GM23338 (cell line): Measurements from ENCODE around the gene FZD7.

Experiments
- CREB1 ChIP-seq: fragments of 250-450 bp; sonication (Bioruptor Pico); IDR thresholded peaks from 2 replicates; pipeline ENCODE4 v1.5.0; 2020; ENCODE audit warnings: low read depth, mild to moderate bottlenecking, moderate library complexity
- POLR2AphosphoS5 ChIP-seq: IDR thresholded peaks from 2 replicates; pipeline ENCODE4 v1.6.1; 2016; ENCODE audit warnings: antibody characterized with exemption, low read depth
- REST ChIP-seq: IDR thresholded peaks from one replicate; pipeline ENCODE4 v1.6.1; 2018; ENCODE audit warnings: antibody characterized with exemption; ENCODE audit not compliant: unreplicated experiment
- STAT1 ChIP-seq: IDR thresholded peaks from one replicate; pipeline ENCODE4 v1.6.1; 2016; ENCODE audit warnings: antibody characterized with exemption; ENCODE audit not compliant: unreplicated experiment
- TF ChIP-seq, protein P1 (sequence below), 2 experiments: fragments of 200-600 bp in 1 of 2; sonication (generic) in 1 of 2; conservative IDR thresholded peaks; 2 replicates each; pipeline versions ENCODE4 v1.5.1 to v1.6.1; 2016 to 2017; ENCODE audit warnings: antibody characterized with exemption in 2 of 2, low read depth in 2 of 2, mild to moderate bottlenecking in 2 of 2, moderate library complexity in 1 of 2

DNA sequence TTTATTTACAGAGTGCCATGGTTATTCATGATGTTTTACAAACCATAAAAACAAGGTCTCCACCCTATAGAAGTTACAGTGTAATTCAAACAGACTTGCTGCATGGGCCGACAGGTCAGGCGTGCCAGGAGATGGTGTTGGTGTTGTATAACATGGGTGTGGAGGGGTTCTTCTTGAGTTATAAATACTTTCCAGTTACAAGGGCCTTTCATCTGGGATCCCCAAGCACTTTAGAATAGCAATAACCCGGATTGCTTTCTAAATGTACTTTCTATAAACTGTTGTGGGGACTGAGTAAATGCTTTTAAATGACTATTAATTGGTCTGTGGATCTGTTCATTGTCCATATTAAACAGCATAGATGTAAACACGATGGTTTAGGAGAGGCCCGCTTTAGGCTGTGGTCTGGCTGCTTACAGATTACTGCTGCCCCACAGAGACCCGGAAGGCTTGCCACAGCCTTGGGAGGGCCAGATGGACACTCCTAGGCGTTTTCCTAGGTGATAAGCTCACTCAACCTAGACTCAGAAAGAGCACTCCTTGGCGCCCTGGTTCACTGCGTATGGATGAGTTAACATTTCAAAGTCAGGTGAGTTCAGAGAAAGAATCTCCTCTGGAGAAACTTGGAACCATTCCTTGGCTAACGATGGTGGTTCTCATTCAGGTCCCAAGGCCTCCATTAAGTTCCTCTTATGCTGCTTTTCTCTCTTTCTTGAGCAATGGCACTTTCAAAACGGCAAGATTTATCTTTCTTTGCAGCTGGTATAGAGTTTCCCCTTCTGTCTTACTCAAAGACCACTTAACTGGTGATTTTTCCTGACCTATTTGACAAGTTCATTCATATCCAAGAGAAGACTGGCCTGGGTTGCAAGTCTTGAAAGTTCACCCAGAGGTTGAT, 35.8 kb downstream of the FZD7 start:
- TF ChIP-seq CREB1 = no peak
- TF ChIP-seq, protein P1, sequence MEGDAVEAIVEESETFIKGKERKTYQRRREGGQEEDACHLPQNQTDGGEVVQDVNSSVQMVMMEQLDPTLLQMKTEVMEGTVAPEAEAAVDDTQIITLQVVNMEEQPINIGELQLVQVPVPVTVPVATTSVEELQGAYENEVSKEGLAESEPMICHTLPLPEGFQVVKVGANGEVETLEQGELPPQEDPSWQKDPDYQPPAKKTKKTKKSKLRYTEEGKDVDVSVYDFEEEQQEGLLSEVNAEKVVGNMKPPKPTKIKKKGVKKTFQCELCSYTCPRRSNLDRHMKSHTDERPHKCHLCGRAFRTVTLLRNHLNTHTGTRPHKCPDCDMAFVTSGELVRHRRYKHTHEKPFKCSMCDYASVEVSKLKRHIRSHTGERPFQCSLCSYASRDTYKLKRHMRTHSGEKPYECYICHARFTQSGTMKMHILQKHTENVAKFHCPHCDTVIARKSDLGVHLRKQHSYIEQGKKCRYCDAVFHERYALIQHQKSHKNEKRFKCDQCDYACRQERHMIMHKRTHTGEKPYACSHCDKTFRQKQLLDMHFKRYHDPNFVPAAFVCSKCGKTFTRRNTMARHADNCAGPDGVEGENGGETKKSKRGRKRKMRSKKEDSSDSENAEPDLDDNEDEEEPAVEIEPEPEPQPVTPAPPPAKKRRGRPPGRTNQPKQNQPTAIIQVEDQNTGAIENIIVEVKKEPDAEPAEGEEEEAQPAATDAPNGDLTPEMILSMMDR (conservative IDR thresholded peaks at IDR 0.05; ENCODE audit: low read depth in 2 of 2) = no peak
- no peak for TF ChIP-seq STAT1
- TF ChIP-seq REST = no peak
- no peak for TF ChIP-seq POLR2AphosphoS5
